Aorta (tissue), 5 donors: Measurements from ENCODE around the gene HSD3B7. TPM values are rescaled to one million over a fixed set of nuclear protein-coding genes. Genes with fewer than 3 reads are reported as not detected.

ENCODE experiments used
- ATAC-seq: fragments of 200-7000 bp; cut with Tn5 transposase; one replicate; pipeline ENCODE4 v1.9.1; 2022; ENCODE audit warnings: moderate library complexity; ENCODE audit not compliant: low FRiP score
- DNase-seq, 2 donors: peaks; one replicate each; pipeline ENCODE4 v3.0.0-alpha.2; 2020
- H3K27ac ChIP-seq, 2 donors: one replicate each; pipeline ENCODE4 v1.5.1; 2013; ENCODE audit warnings: low read length in 2 of 2, mild to moderate bottlenecking in 2 of 2, moderate library complexity in 2 of 2, control low read depth in 1 of 2, inconsistent platforms in 1 of 2, low read depth in 1 of 2
- H3K27me3 ChIP-seq, 2 donors: one replicate each; pipeline ENCODE4 v1.6.1; 2013; ENCODE audit warnings: control low read depth in 1 of 2, low read length in 1 of 2, mild to moderate bottlenecking in 1 of 2, moderate library complexity in 1 of 2; ENCODE audit not compliant: insufficient read depth in 2 of 2, control insufficient read depth in 1 of 2
- H3K36me3 ChIP-seq, 2 donors: one replicate each; pipeline ENCODE4 v1.6.1; 2013; ENCODE audit warnings: control low read depth in 1 of 2, low read length in 1 of 2, mild to moderate bottlenecking in 1 of 2; ENCODE audit not compliant: insufficient read depth in 2 of 2, control insufficient read depth in 1 of 2
- H3K4me1 ChIP-seq, 2 donors: one replicate each; pipeline ENCODE4 v1.6.1; 2013; ENCODE audit warnings: low read length in 2 of 2, control low read depth in 1 of 2, mild to moderate bottlenecking in 1 of 2, moderate library complexity in 1 of 2; ENCODE audit not compliant: insufficient read depth in 2 of 2, control insufficient read depth in 1 of 2
- H3K4me3 ChIP-seq, 2 donors: one replicate each; pipeline ENCODE4 v1.5.1; 2013; ENCODE audit warnings: low read length in 2 of 2, control low read depth in 1 of 2, mild to moderate bottlenecking in 1 of 2
- H3K9me3 ChIP-seq: one replicate; pipeline ENCODE4 v1.6.1; 2013; ENCODE audit warnings: mild to moderate bottlenecking, low read length; ENCODE audit not compliant: control insufficient read depth
- WGBS, 2 donors: extraction: QIAGEN DNeasy Blood & Tissue Kit; methylation state at CpG; one replicate each; pipeline ENCODE4 v1.1.7; 2013; 5-methylcytosine and 5-hydroxymethylcytosine counted together
- intact Hi-C, 2 donors: fragments of 100-400 bp; cut with DNase I; formaldehyde crosslinking; loops; one replicate each; pipeline versions ENCODE4 v1.14.2 to v1.15.0; 2022
- polyA plus RNA-seq, 2 donors: library from polyadenylated mRNA; stranded (reverse); fragments of 200-250 nt; gene quantifications; one replicate each; pipeline ENCODE4 v1.2.3, GENCODE V29; 2013
- total RNA-seq, 2 donors: library from RNA; stranded (reverse); fragmentation: NEBNext Ultra II Directional; extraction: Animal tissue kit (Norgen Biotek cat#: 25700); gene quantifications; one replicate each; pipeline ENCODE4 v1.2.1, GENCODE V29; 2021
- donor health status: healthy with polysubstance abuse.
- donor health status: Bipolar disorder and iron deficiency.
- donor health status: DM: no; HTN: no; CAD: no.
- donor health status: DM: no; HTN: no; CAD: no.
- donor health status: DM: yes; HTN: yes; CAD: no.

HSD3B7 gene
- total and polyA plus RNA-seq, 4 donors = 8.6 to 31.3 (median 12.0) TPM

DNA sequence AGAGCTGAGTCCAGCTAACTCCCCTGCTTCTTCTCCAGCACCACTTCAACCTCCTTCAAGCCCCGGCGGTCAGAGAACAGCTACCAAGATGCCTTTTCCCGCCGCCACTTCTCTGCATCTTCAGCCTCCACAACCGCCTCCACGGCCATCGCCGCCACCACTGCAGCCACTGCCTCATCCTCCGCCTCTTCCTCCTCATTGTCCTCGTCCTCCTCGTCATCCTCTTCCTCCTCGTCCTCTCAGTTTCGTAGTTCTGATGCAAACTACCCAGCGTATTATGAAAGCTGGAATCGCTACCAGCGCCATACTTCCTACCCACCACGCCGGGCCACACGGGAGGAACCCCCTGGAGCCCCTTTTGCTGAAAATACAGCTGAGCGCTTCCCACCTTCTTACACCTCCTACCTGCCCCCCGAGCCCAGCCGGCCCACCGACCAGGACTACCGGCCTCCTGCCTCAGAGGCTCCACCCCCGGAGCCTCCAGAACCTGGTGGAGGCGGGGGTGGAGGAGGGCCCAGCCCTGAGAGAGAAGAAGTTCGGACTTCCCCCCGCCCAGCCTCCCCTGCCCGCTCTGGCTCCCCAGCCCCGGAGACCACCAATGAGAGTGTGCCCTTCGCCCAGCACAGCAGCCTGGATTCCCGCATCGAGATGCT, 20.3 kb upstream of the HSD3B7 start:
- no peak for ATAC-seq
- intact Hi-C loops = no loop called here
- WGBS, 2 donors = 89% methylated on average over 32 to 33 of the region's 33 CpGs

GRCh38 chr16:30965436-30965835, 19.6 kb upstream of the HSD3B7 start:
- no peak overlapping the region for H3K4me3 ChIP-seq
- ATAC-seq (no peak), DNase-seq (no peak)
- H3K27me3 ChIP-seq = no peaks in the 10 kb centered on the region
- no peaks in the 10 kb centered on the region for H3K4me1 ChIP-seq
- 85 to 88% methylated on average over 15 of the region's 15 CpGs for WGBS, 2 donors
- intact Hi-C loops = no loop called here
- no peaks in the 10 kb centered on the region for H3K9me3 ChIP-seq
- no peak overlapping the region for H3K27ac ChIP-seq
- peaks cover 0 to 11% of the 10 kb centered on the region in 2 donors for H3K36me3 ChIP-seq

More for the DNA sequence above, 20.3 kb upstream of the HSD3B7 start:
- Histone ChIP-seq H3K4me3 (no peak overlapping the region), H3K4me1 (no peaks in the 10 kb centered on the region), H3K9me3 (no peaks in the 10 kb centered on the region), H3K27ac (no peak overlapping the region), H3K36me3 (peaks cover 0 to 12% of the 10 kb centered on the region in 2 donors), H3K27me3 (no peaks in the 10 kb centered on the region)
- DNase-seq = no peak

GRCh38 chr16:30966033-30966619, 18.9 kb upstream of the HSD3B7 start:
- Histone ChIP-seq H3K27me3 (no peaks in the 10 kb centered on the region), H3K9me3 (no peaks in the 10 kb centered on the region), H3K27ac (no peak overlapping the region), H3K36me3 (peaks cover 0 to 9% of the 10 kb centered on the region in 2 donors), H3K4me1 (no peaks in the 10 kb centered on the region), H3K4me3 (no peak overlapping the region)
- 89 to 92% methylated on average over 14 to 19 of the region's 19 CpGs for WGBS, 2 donors
- peak in 1 of 2 donors; percentile 33 for DNase-seq
- intact Hi-C loops = no loop called here
- no peak for ATAC-seq

- no peak for DNase-seq
- no peak for ATAC-seq
- H3K27ac ChIP-seq = no peak overlapping the region
- H3K4me3 ChIP-seq = no peak overlapping the region
- WGBS, 2 donors = 71 to 72% methylated on average over 4 of the region's 4 CpGs
- no peaks in the 10 kb centered on the region for H3K4me1 ChIP-seq
- no peaks in the 10 kb centered on the region for H3K9me3 ChIP-seq
- intact Hi-C loops = no loop called here
- H3K36me3 ChIP-seq = peaks cover 0 to 7% of the 10 kb centered on the region in 2 donors
- no peaks in the 10 kb centered on the region for H3K27me3 ChIP-seq
Measured at GRCh38 chr16:30967795-30968194, 17.2 kb upstream of the HSD3B7 start.

GRCh38 chr16:30969246-30969842, 15.7 kb upstream of the HSD3B7 start:
- intact Hi-C loops = no loop called here
- WGBS, 2 donors = 93% methylated on average over 19 of the region's 19 CpGs
- H3K36me3 ChIP-seq = peaks cover 0 to 8% of the 10 kb centered on the region in 2 donors

GRCh38 chr16:30971298-30971697, 13.7 kb upstream of the HSD3B7 start:
- WGBS, 2 donors = 89 to 90% methylated on average over 13 to 14 of the region's 14 CpGs

More at GRCh38 chr16:30969246-30969842, 15.7 kb upstream of the HSD3B7 start:
- no peaks in the 10 kb centered on the region for H3K9me3 ChIP-seq
- H3K27ac ChIP-seq = no peak overlapping the region
- no peak overlapping the region for H3K4me3 ChIP-seq
- no peaks in the 10 kb centered on the region for H3K27me3 ChIP-seq
- DNase-seq (no peak), ATAC-seq (no peak)
- no peaks in the 10 kb centered on the region for H3K4me1 ChIP-seq

GRCh38 chr16:30972872-30973271, 12.1 kb upstream of the HSD3B7 start:
- H3K4me3 ChIP-seq = no peak overlapping the region
- H3K27me3 ChIP-seq = no peaks in the 10 kb centered on the region
- no peaks in the 10 kb centered on the region for H3K4me1 ChIP-seq
- ATAC-seq (no peak), DNase-seq (no peak)
- WGBS, 2 donors = 72 to 77% methylated on average over 7 of the region's 7 CpGs
- intact Hi-C loops = no loop called here
- no peaks in the 10 kb centered on the region for H3K9me3 ChIP-seq
- no peak overlapping the region for H3K27ac ChIP-seq
- peaks cover 0 to 5% of the 10 kb centered on the region in 2 donors for H3K36me3 ChIP-seq

More at GRCh38 chr16:30971298-30971697, 13.7 kb upstream of the HSD3B7 start:
- no peaks in the 10 kb centered on the region for H3K9me3 ChIP-seq
- no peak overlapping the region for H3K27ac ChIP-seq
- DNase-seq = peak in 1 of 2 donors; percentile 56
- no peaks in the 10 kb centered on the region for H3K27me3 ChIP-seq
- no peak overlapping the region for H3K4me3 ChIP-seq
- H3K4me1 ChIP-seq = no peaks in the 10 kb centered on the region
- no peak for ATAC-seq
- H3K36me3 ChIP-seq = peaks cover 0 to 5% of the 10 kb centered on the region in 2 donors
- intact Hi-C loops = no loop called here

DNA sequence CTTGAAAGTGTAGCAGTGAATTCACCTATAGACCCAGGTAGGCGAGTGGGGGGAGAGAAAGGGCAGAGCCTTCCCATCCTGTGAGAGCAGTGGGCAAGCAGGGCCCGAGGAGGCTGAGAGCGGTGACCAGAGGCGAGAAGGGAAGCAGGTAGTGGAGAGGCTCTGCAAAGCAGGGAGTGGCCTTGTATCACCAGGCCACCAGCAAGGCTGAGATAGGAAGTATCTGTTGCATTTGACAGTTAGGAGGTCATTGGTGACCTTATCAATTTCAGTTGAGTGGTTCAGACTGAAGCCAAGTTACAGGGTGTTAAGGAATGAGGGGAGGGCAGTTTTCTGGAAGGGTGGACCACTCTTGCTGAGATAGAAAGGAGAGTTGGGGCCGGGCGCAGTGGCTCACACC, 10.7 kb upstream of the HSD3B7 start:
- DNase-seq = no peak
- Histone ChIP-seq H3K27ac (no peak overlapping the region), H3K27me3 (no peaks in the 10 kb centered on the region), H3K36me3 (peaks cover 0 to 5% of the 10 kb centered on the region in 2 donors), H3K4me3 (no peak overlapping the region), H3K9me3 (no peaks in the 10 kb centered on the region), H3K4me1 (no peaks in the 10 kb centered on the region)
- 93 to 95% methylated on average over 6 of the region's 6 CpGs for WGBS, 2 donors
- ATAC-seq = no peak
- intact Hi-C loops = no loop called here

- intact Hi-C loops = no loop called here
- Histone ChIP-seq H3K4me1 (no peaks in the 10 kb centered on the region), H3K4me3 (no peak overlapping the region), H3K36me3 (peaks cover 0 to 7% of the 10 kb centered on the region in 2 donors), H3K9me3 (no peaks in the 10 kb centered on the region), H3K27ac (no peak overlapping the region), H3K27me3 (no peaks in the 10 kb centered on the region)
- 85 to 88% methylated on average over 4 of the region's 4 CpGs for WGBS, 2 donors
- no peak for DNase-seq
- ATAC-seq = no peak
Measured at GRCh38 chr16:30976486-30976885, 8.5 kb upstream of the HSD3B7 start.
